Measurements from ENCODE around the gene TET3. TPM values are rescaled to one million over a fixed set of nuclear protein-coding genes. Genes with fewer than 3 reads are reported as not detected.
"Not testable (repeated sequence)": the region's sequence is repeated elsewhere in the genome, so short reads cannot be mapped to it uniquely, and the experiment has no call there.

The TET3 gene
- total RNA-seq, 1 experiment from 2014 or later: 6.1 TPM

DNA sequence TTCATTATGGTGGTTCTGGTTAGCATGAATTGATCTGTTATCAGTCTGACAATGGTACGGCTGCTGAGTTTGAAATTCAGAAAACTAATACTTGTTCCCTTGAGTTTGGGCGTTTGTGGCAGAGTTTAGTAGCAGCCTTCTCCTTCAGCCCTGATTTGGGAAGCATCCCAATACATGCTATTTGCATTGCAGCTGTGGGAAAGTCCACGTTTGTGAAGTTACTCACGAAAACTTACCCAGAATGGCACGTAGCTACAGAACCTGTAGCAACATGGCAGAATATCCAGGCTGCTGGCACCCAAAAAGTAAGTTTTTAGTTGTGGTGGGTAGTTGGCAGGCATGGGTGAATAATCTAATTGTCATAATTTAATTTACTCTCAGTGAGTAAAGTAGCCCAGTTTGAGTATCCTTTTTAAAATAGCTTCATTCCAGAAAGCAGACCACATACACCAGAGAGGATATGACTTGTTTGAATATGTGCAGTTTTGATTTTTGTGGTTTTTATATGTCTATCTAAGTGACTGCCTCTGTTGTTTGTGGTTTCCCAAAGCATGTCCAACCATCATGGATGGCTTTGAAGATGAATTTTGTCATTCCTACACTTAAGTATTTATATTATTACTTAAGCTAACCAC, 45.9 kb upstream of the TET3 start:
- Histone ChIP-seq H3K27ac (ENCODE audit: low read length) (peak overlapping the region; percentile 33), H3K4me2 (ENCODE audit: low read length) (0 out of 2 replicates have a peak overlapping the region, but pooled peaks have one; percentile 21), H2AFZ (ENCODE audit: low read length) (no peak overlapping the region), H3K4me1 (ENCODE audit: insufficient read depth, low read length) (peaks cover 23% of the 10 kb centered on the region), H4K20me1 (ENCODE audit: low read length) (peaks cover 16% of the 10 kb centered on the region; the same call in 1 of the 2 replicates), H3K9me2 (replicated peaks; ENCODE audit: low read length) (no peaks in the 10 kb centered on the region), H3K27me3 (ENCODE audit: low read length) (no peaks in the 10 kb centered on the region), H3K4me3 (ENCODE audit: low read length) (no peak overlapping the region), H3K9ac (ENCODE audit: low read length) (no peak overlapping the region), H3K9me3 (ENCODE audit: low read length) (no peaks in the 10 kb centered on the region), H3K36me3 (ENCODE audit: low read depth, low read length) (peaks cover 13% of the 10 kb centered on the region), H3F3A (ENCODE audit: low read length, unreplicated experiment) (no peaks in the 10 kb centered on the region), H3K79me2 (ENCODE audit: low read length) (peaks cover 89% of the 10 kb centered on the region)
- TF ChIP-seq EZH2 (IDR thresholded peaks at IDR 0.05; ENCODE audit: low read length, unreplicated experiment) (no peak), EZH2phosphoT487 (IDR thresholded peaks at IDR 0.05; ENCODE audit: borderline replicate concordance, low read length) (no peak)
- TF ChIP-seq, protein P1, sequence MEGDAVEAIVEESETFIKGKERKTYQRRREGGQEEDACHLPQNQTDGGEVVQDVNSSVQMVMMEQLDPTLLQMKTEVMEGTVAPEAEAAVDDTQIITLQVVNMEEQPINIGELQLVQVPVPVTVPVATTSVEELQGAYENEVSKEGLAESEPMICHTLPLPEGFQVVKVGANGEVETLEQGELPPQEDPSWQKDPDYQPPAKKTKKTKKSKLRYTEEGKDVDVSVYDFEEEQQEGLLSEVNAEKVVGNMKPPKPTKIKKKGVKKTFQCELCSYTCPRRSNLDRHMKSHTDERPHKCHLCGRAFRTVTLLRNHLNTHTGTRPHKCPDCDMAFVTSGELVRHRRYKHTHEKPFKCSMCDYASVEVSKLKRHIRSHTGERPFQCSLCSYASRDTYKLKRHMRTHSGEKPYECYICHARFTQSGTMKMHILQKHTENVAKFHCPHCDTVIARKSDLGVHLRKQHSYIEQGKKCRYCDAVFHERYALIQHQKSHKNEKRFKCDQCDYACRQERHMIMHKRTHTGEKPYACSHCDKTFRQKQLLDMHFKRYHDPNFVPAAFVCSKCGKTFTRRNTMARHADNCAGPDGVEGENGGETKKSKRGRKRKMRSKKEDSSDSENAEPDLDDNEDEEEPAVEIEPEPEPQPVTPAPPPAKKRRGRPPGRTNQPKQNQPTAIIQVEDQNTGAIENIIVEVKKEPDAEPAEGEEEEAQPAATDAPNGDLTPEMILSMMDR (conservative IDR thresholded peaks at IDR 0.05; ENCODE audit: low read depth, low read length): no peak
- BruUV-seq (replicated peaks): no TSS peak
- ChIA-PET POLR2A (ENCODE audit: unreplicated experiment) (no interaction called here), CTCF (interaction anchor here (1.2 to 1.5 kb wide), 2 partner anchors 49 to 112 kb away, joined by 4 to 7 read pairs; no protein-coding TSS in a partner anchor)
- DNase-seq: peak; percentile 51
- peak; percentile 75 for ATAC-seq
- intact Hi-C loops (cut with micrococcal nuclease): loop anchor here (5.0 kb wide), 2 partner anchors 43 to 87 kb away; partner anchors contain the start of gene TET3

DNA sequence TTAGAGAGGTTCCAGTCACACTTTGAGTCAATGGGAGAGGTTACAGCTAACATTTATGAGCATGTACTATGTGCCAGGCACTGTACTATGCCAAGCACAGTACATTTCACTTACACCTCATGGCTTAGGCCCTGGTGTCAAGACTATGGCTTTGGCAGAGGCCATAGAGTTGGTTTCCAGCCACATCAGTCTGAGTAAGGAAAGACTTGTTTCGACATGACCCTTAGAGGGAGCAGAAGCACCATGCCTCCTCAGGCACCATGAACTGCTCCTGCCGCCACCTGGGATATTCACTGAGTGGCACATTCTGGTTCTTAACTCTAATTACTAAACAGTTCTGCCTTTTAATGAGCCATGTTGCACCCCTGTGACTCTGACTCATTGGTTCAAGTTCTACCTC, 45.3 kb upstream of the TET3 start:
- Histone ChIP-seq H3K4me1 (ENCODE audit: insufficient read depth, low read length) (peaks cover 23% of the 10 kb centered on the region), H3K27me3 (ENCODE audit: low read length) (no peaks in the 10 kb centered on the region), H3K9me3 (ENCODE audit: low read length) (no peaks in the 10 kb centered on the region), H3K36me3 (ENCODE audit: low read depth, low read length) (peaks cover 12% of the 10 kb centered on the region), H3K27ac (ENCODE audit: low read length) (peak overlapping the region; percentile 33; the same call in 1 of the 2 replicates), H4K20me1 (ENCODE audit: low read length) (peaks cover 16% of the 10 kb centered on the region; the same call in 1 of the 2 replicates), H3K4me3 (ENCODE audit: low read length) (no peak overlapping the region), H3K4me2 (ENCODE audit: low read length) (no peak overlapping the region), H2AFZ (ENCODE audit: low read length) (no peak overlapping the region), H3K79me2 (ENCODE audit: low read length) (peaks cover 89% of the 10 kb centered on the region), H3K9me2 (replicated peaks; ENCODE audit: low read length) (no peaks in the 10 kb centered on the region), H3F3A (ENCODE audit: low read length, unreplicated experiment) (no peaks in the 10 kb centered on the region), H3K9ac (ENCODE audit: low read length) (no peak overlapping the region)
- ChIA-PET CTCF (interaction anchor here (1.2 to 1.5 kb wide), 2 partner anchors 49 to 113 kb away, joined by 4 to 7 read pairs; no protein-coding TSS in a partner anchor), POLR2A (ENCODE audit: unreplicated experiment) (no interaction called here)
- no TSS peak for BruUV-seq (replicated peaks)
- DNase-seq (peak; percentile 21), ATAC-seq (no peak; the same call in 1 of the 2 replicates)
- TF ChIP-seq, protein P1 (conservative IDR thresholded peaks at IDR 0.05; ENCODE audit: low read depth, low read length): peak; percentile 30; the same call in 1 of the 2 replicates
- no peak for TF ChIP-seq EZH2 (IDR thresholded peaks at IDR 0.05; ENCODE audit: low read length, unreplicated experiment)
- intact Hi-C loops (cut with micrococcal nuclease): loop anchor here (5.0 kb wide), 2 partner anchors 43 to 87 kb away; partner anchors contain the start of gene TET3

GRCh38 chr2:73940066-73940465, 44.6 kb upstream of the TET3 start:
- BruUV-seq (replicated peaks); DNase-seq; H3F3A ChIP-seq (ENCODE audit: low read length, unreplicated experiment); H3K27me3 ChIP-seq (ENCODE audit: low read length); H3K9me3 ChIP-seq (ENCODE audit: low read length); H3K9ac ChIP-seq (ENCODE audit: low read length); H3K4me3 ChIP-seq (ENCODE audit: low read length); H2AFZ ChIP-seq (ENCODE audit: low read length); CTCF ChIA-PET; POLR2A ChIA-PET (ENCODE audit: unreplicated experiment); intact Hi-C loops (cut with micrococcal nuclease); H3K9me2 ChIP-seq (replicated peaks; ENCODE audit: low read length); H3K4me2 ChIP-seq (ENCODE audit: low read length); H3K27ac ChIP-seq (ENCODE audit: low read length); ATAC-seq: not testable (repeated sequence)
- Histone ChIP-seq H3K36me3 (ENCODE audit: low read depth, low read length) (peaks cover 18% of the 10 kb centered on the region), H3K4me1 (ENCODE audit: insufficient read depth, low read length) (peaks cover 22% of the 10 kb centered on the region), H4K20me1 (ENCODE audit: low read length) (peaks cover 16% of the 10 kb centered on the region; the same call in 1 of the 2 replicates), H3K79me2 (ENCODE audit: low read length) (peaks cover 94% of the 10 kb centered on the region)
